SU-DHL-6 (cell line): ENCODE results near the gene ADCY10.

ENCODE experiments used
- H2AFZ ChIP-seq: fragments of 200-600 bp; sonication (generic); 2 replicates; pipeline ENCODE4 v1.6.1; 2014; ENCODE audit warnings: low read depth, mild to moderate bottlenecking, moderate library complexity, mixed read lengths, antibody characterized with exemption, low read length; ENCODE audit not compliant: severe bottlenecking
- H3F3A ChIP-seq: fragments of 200-600 bp; shearing (Covaris generic); 2 replicates; pipeline ENCODE4 v1.6.0; 2016; ENCODE audit warnings: antibody characterized with exemption, mild to moderate bottlenecking; ENCODE audit not compliant: insufficient read depth
- H3K27ac ChIP-seq: fragments of 200-600 bp; sonication (generic); 2 replicates; pipeline ENCODE4 v1.5.1; 2016; ENCODE audit warnings: low read depth, mild to moderate bottlenecking, low read length, moderate library complexity, mixed read lengths
- H3K27me3 ChIP-seq: fragments of 200-600 bp; sonication (generic), shearing (Covaris generic); 2 replicates; pipeline ENCODE4 v1.6.0; 2014; ENCODE audit warnings: mild to moderate bottlenecking, low read length
- H3K36me3 ChIP-seq: fragments of 200-600 bp; sonication (generic); 2 replicates; pipeline ENCODE4 v1.6.1; 2014; ENCODE audit warnings: mild to moderate bottlenecking, low read length, mixed read lengths
- H3K4me2 ChIP-seq: fragments of 300-600, 200-600 bp; shearing (Covaris generic), sonication (generic); 2 replicates; pipeline ENCODE4 v1.6.0; 2014; ENCODE audit warnings: low read length, low read depth, mild to moderate bottlenecking; ENCODE audit not compliant: poor library complexity, severe bottlenecking
- H3K4me3 ChIP-seq: fragments of 200-600 bp; sonication (generic); 2 replicates; pipeline ENCODE4 v1.5.1; 2014; ENCODE audit warnings: antibody characterized with exemption, low read length, mild to moderate bottlenecking, mixed read lengths; ENCODE audit not compliant: insufficient read depth, poor library complexity, severe bottlenecking
- H3K79me2 ChIP-seq: fragments of 200-600 bp; sonication (generic); 2 replicates; pipeline ENCODE4 v1.6.1; 2014; ENCODE audit warnings: mild to moderate bottlenecking, low read length, moderate library complexity; ENCODE audit not compliant: insufficient read depth
- H3K9ac ChIP-seq: fragments of 200-600 bp; sonication (generic); 2 replicates; pipeline ENCODE4 v1.7.0; 2014; ENCODE audit warnings: mild to moderate bottlenecking, low read length
- H3K9me2 ChIP-seq: fragments of 200-600 bp; sonication (generic); replicated peaks from 2 replicates; pipeline ENCODE4 v1.6.1; 2014; ENCODE audit warnings: low read length; ENCODE audit not compliant: insufficient read depth
- H3K9me3 ChIP-seq: fragments of 200-600 bp; sonication (generic); 2 replicates; pipeline ENCODE4 v1.6.1; 2014; ENCODE audit warnings: low read length, mixed read lengths; ENCODE audit not compliant: insufficient read depth
- H4K20me1 ChIP-seq: fragments of 200-600 bp; sonication (generic); 2 replicates; pipeline ENCODE4 v1.6.1; 2014; ENCODE audit warnings: low read depth, mild to moderate bottlenecking, antibody characterized with exemption, low read length, moderate library complexity, mixed read lengths
- EZH2phosphoT487 ChIP-seq: fragments of 200-600 bp; sonication (generic), shearing (Covaris generic); conservative IDR thresholded peaks from 2 replicates; pipeline ENCODE4 v1.6.1; 2018; ENCODE audit warnings: mild to moderate bottlenecking, antibody characterized with exemption, low read length, moderate library complexity, mixed read lengths
- TF ChIP-seq, protein P1 (sequence below): fragments of 200-600 bp; sonication (generic); IDR thresholded peaks from one replicate; pipeline ENCODE4 v1.5.1; 2017; ENCODE audit warnings: antibody characterized with exemption, mild to moderate bottlenecking, low read length, moderate library complexity; ENCODE audit not compliant: insufficient read depth, poor library complexity, severe bottlenecking

Gene ADCY10

DNA sequence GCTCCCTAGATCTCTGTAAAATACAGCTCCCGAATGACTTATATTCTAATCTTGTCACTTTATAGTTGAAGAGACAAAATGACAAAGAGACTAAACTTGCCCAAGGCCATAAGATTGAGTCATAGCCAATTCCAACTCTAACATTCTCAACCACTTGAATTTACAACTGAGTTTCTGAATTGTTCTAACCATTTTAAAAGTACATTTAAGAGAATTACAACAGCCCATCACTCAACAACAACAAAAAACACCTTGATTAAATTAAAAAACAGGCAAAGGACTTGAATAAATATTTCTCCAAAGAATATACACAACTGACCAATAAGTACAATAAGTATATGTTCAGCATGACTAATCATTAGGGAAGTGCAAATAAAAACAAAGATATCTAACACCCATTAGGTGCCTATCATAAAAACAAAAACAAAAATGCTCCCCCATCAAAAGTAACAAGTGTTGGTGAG is 8.7 kb upstream of the ADCY10 start:
- Histone ChIP-seq H3K27ac (no peak overlapping the region), H3K79me2 (no peaks in the 10 kb centered on the region), H3K36me3 (peaks cover 3% of the 10 kb centered on the region; the same call in 1 of the 2 replicates), H3K4me2 (no peak overlapping the region), H3K9me2 (no peaks in the 10 kb centered on the region), H3K27me3 (no peaks in the 10 kb centered on the region), H3F3A (no peaks in the 10 kb centered on the region), H3K9ac (no peak overlapping the region), H2AFZ (no peak overlapping the region), H3K4me3 (no peak overlapping the region), H3K9me3 (no peaks in the 10 kb centered on the region), H4K20me1 (no peaks in the 10 kb centered on the region)
- TF ChIP-seq, protein P1, sequence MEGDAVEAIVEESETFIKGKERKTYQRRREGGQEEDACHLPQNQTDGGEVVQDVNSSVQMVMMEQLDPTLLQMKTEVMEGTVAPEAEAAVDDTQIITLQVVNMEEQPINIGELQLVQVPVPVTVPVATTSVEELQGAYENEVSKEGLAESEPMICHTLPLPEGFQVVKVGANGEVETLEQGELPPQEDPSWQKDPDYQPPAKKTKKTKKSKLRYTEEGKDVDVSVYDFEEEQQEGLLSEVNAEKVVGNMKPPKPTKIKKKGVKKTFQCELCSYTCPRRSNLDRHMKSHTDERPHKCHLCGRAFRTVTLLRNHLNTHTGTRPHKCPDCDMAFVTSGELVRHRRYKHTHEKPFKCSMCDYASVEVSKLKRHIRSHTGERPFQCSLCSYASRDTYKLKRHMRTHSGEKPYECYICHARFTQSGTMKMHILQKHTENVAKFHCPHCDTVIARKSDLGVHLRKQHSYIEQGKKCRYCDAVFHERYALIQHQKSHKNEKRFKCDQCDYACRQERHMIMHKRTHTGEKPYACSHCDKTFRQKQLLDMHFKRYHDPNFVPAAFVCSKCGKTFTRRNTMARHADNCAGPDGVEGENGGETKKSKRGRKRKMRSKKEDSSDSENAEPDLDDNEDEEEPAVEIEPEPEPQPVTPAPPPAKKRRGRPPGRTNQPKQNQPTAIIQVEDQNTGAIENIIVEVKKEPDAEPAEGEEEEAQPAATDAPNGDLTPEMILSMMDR = no peak
- TF ChIP-seq EZH2phosphoT487 = no peak

DNA sequence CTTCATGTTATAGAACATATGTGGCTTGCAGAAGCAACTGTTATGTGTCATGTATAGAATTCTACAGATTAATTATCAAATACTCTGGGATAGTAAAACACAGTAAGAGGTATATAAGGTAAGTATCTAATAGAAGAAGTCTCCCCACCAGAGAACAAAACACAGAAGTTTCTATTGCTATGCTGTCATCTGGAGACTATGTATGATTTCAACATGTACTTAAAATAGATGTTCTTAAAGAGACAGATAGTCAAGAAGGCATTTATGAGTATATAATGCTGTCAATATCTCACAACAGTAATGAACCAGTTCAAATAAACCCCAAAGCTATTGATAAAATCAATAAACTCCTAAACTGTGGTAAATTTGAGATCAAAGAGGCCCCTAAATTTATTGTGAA is 8.1 kb upstream of the ADCY10 start:
- H3K79me2 ChIP-seq = no peaks in the 10 kb centered on the region
- no peak overlapping the region for H2AFZ ChIP-seq
- no peak overlapping the region for H3K9ac ChIP-seq
- H3K9me3 ChIP-seq = no peaks in the 10 kb centered on the region
- TF ChIP-seq, protein P1 = no peak
- TF ChIP-seq EZH2phosphoT487 = no peak
- no peaks in the 10 kb centered on the region for H3K27me3 ChIP-seq
- peaks cover 3% of the 10 kb centered on the region; the same call in 1 of the 2 replicates for H3K36me3 ChIP-seq
- H3K4me2 ChIP-seq = no peak overlapping the region
- H3K4me3 ChIP-seq = no peak overlapping the region
- no peak overlapping the region for H3K27ac ChIP-seq
- no peaks in the 10 kb centered on the region for H3F3A ChIP-seq
- H3K9me2 ChIP-seq = no peaks in the 10 kb centered on the region
- no peaks in the 10 kb centered on the region for H4K20me1 ChIP-seq

DNA sequence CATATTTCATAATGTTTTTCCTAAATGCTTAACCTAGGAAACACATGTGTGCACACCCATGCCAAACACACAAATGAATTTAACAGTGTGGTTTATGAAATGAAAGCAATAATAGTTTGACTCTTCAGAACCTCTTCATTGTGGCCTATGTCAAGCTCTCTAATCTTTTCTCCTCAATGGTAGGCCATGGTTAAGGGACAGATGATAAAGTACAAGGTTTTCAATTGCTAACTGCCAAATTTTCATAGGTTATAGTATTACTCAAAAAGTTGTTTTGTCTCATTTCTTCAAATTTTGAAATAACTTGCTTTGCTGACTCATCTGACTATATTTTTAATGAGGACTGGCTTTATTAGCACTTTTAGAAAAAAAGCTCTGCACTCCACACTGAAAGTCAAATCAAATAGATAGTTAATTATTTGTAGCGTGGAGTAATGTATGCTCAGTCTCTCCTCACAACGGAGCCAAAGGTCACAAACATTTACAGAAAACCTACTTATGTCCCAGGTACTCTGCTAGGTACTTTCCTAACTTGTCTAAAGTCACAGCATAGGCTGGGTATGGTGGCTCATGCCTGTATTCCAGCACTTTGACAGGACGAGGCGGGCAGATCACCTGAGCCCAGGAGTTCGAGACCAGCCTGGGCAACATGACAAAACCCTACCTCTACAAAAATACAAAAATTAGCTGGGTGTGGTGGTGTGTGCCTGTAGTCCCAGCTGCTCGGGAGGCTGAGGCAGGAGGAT is 3.0 kb upstream of the ADCY10 start:
- Histone ChIP-seq H3K9me3 (no peaks in the 10 kb centered on the region), H3K4me2 (no peak overlapping the region), H3K27ac (no peak overlapping the region), H3K36me3 (no peaks in the 10 kb centered on the region; the same call in 1 of the 2 replicates), H3F3A (no peaks in the 10 kb centered on the region), H3K27me3 (no peaks in the 10 kb centered on the region), H4K20me1 (no peaks in the 10 kb centered on the region), H3K4me3 (no peak overlapping the region), H2AFZ (no peak overlapping the region), H3K79me2 (no peaks in the 10 kb centered on the region), H3K9me2 (no peaks in the 10 kb centered on the region), H3K9ac (no peak overlapping the region)
- TF ChIP-seq EZH2phosphoT487 = no peak
- TF ChIP-seq, protein P1 = no peak
